ENCODE measurements around the gene SPNS2. TPM values are rescaled to one million over a fixed set of nuclear protein-coding genes. Genes with fewer than 3 reads are reported as not detected.

Gene SPNS2
- total RNA-seq, 1 donor from 2014 or later: 4.3 TPM

- Mint-ChIP-seq H3K9me3 (no peaks in the 10 kb centered on the region), H3K27ac (ENCODE audit: unreplicated experiment) (no peak overlapping the region), H3K4me1 (no peaks in the 10 kb centered on the region), H3K4me3 (no peak overlapping the region), H3K27me3 (ENCODE audit: low read depth) (no peaks in the 10 kb centered on the region), H3K36me3 (ENCODE audit: low read depth) (no peaks in the 10 kb centered on the region)
- no peak for DNase-seq (ENCODE audit: low read depth, low spot score)
- TF ChIP-seq, protein P1, sequence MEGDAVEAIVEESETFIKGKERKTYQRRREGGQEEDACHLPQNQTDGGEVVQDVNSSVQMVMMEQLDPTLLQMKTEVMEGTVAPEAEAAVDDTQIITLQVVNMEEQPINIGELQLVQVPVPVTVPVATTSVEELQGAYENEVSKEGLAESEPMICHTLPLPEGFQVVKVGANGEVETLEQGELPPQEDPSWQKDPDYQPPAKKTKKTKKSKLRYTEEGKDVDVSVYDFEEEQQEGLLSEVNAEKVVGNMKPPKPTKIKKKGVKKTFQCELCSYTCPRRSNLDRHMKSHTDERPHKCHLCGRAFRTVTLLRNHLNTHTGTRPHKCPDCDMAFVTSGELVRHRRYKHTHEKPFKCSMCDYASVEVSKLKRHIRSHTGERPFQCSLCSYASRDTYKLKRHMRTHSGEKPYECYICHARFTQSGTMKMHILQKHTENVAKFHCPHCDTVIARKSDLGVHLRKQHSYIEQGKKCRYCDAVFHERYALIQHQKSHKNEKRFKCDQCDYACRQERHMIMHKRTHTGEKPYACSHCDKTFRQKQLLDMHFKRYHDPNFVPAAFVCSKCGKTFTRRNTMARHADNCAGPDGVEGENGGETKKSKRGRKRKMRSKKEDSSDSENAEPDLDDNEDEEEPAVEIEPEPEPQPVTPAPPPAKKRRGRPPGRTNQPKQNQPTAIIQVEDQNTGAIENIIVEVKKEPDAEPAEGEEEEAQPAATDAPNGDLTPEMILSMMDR (conservative IDR thresholded peaks at IDR 0.05): no peak
Observed at GRCh38 chr17:4542726-4543191, 44.1 kb downstream of the SPNS2 start.

- H3K36me3 Mint-ChIP-seq (ENCODE audit: low read depth): no peaks in the 10 kb centered on the region
- H3K4me1 Mint-ChIP-seq: no peaks in the 10 kb centered on the region
- no peak overlapping the region for H3K27ac Mint-ChIP-seq (ENCODE audit: unreplicated experiment)
- H3K27me3 Mint-ChIP-seq (ENCODE audit: low read depth): no peaks in the 10 kb centered on the region
- TF ChIP-seq, protein P1 (conservative IDR thresholded peaks at IDR 0.05): no peak
- no peak overlapping the region for H3K4me3 Mint-ChIP-seq
- no peaks in the 10 kb centered on the region for H3K9me3 Mint-ChIP-seq
- no peak for DNase-seq (ENCODE audit: low read depth, low spot score)
Observed at GRCh38 chr17:4543557-4544026, 44.9 kb downstream of the SPNS2 start.

DNA sequence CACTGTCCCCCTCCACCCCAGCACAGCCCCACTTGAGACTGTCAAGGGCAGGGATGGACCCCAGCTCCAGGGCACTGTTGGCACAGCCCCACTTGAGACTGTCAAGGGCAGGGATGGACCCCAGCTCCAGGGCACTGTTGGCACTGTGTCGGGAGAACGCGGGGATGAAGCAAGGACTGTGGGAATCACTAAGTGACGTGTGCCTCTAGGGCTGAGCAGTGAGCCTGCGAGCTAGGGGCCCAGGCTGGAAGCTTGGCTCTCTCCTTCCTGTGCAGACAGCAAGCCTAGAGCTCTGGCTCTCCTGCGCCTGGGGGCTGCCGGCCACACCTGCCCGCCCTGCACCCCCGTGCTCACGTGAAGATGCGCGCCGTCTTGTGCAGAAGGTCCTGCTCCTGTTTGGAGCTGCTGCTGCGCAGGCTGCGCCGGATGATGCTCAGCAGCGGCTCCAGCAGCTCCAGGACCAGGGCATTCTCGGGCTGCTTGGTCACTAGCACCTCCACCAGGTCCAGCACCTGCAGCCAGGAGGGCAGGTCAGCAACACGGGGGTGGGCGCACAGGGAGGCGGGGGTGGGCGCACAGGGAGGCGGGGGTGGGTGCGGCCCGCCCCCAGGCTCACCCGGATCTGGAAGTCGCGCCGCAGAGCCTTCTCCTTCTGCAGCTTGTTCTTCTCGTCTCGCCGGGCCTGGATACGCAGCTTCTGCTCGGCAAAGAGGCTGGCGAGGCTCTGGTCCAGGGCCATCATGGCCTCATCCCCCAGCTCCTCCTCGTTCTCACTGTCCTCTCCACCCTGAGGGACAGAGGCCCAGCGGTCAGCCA lies 45.7 kb downstream of the SPNS2 start:
- no peaks in the 10 kb centered on the region for H3K9me3 Mint-ChIP-seq
- no peaks in the 10 kb centered on the region for H3K27me3 Mint-ChIP-seq (ENCODE audit: low read depth)
- TF ChIP-seq, protein P1 (conservative IDR thresholded peaks at IDR 0.05): no peak
- no peak overlapping the region for H3K27ac Mint-ChIP-seq (ENCODE audit: unreplicated experiment)
- no peak overlapping the region for H3K4me3 Mint-ChIP-seq
- H3K36me3 Mint-ChIP-seq (ENCODE audit: low read depth): no peaks in the 10 kb centered on the region
- H3K4me1 Mint-ChIP-seq: no peaks in the 10 kb centered on the region
- DNase-seq (ENCODE audit: low read depth, low spot score): no peak

DNA sequence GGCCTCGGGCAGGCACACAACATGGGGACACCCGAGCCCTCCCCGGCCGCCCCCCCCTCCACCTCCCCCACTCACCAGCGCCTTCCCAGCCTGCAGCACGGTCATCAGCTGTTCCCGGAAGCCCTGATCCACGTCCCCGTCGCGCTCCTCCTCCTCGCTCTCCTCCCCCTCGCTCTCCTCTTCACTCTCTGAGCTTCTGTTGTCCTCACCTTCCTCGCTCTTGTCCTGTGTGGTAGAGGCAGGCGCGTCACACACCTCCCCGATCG lies 46.2 kb downstream of the SPNS2 start:
- DNase-seq (ENCODE audit: low read depth, low spot score): no peak
- Mint-ChIP-seq H3K27ac (ENCODE audit: unreplicated experiment) (no peak overlapping the region), H3K27me3 (ENCODE audit: low read depth) (no peaks in the 10 kb centered on the region), H3K4me1 (no peaks in the 10 kb centered on the region), H3K36me3 (ENCODE audit: low read depth) (no peaks in the 10 kb centered on the region), H3K4me3 (no peak overlapping the region), H3K9me3 (no peaks in the 10 kb centered on the region)
- TF ChIP-seq, protein P1 (conservative IDR thresholded peaks at IDR 0.05): no peak

DNA sequence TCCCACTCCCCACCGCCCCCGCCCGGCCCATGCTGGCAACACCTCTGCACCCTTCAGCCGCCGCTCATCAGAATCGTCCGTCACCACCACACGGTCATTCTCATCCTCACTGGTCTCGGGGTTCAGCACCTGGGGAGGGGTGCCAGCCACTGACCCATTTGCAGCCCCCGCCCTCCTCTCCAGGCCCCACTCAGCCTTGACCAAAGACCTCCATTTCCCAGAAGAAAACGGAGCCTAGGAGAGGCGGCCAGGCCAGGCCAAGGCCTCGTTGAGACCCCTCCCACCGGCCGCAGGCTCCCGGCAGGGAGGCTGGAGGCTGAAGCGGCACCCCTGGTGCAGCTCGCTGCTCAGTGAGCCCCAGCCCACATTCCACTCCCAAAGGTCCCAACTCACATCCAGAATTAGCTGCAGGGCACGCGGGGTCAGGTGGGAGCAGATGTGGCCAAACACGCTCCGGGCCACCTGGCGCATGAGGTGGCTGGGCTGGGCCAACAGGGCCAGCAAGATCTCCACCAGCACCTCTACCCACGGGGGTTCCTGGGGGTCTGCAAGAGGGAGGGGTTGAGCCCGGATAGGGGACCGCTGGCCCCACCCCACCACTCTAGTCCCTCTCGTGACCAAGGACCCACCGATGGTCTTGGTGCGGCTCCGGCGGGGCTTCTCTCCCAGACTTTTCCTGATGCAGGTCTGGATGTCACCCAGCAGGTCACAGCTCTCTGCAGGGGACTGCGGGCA lies 46.7 kb downstream of the SPNS2 start:
- Mint-ChIP-seq H3K27ac (ENCODE audit: unreplicated experiment) (no peak overlapping the region), H3K4me1 (no peaks in the 10 kb centered on the region), H3K27me3 (ENCODE audit: low read depth) (no peaks in the 10 kb centered on the region), H3K9me3 (no peaks in the 10 kb centered on the region), H3K4me3 (no peak overlapping the region), H3K36me3 (ENCODE audit: low read depth) (no peaks in the 10 kb centered on the region)
- no peak for DNase-seq (ENCODE audit: low read depth, low spot score)
- TF ChIP-seq, protein P1 (conservative IDR thresholded peaks at IDR 0.05): no peak

Measured in neural crest cell (in vitro differentiated cells).